Measurements from ENCODE around the gene CDR2.
A peak's percentile ranks its signal among the peaks of the same experiment; 100 is the strongest.
"Not testable (repeated sequence)": the region's sequence is repeated elsewhere in the genome, so short reads cannot be mapped to it uniquely, and the experiment has no call there.

CDR2 gene

DNA sequence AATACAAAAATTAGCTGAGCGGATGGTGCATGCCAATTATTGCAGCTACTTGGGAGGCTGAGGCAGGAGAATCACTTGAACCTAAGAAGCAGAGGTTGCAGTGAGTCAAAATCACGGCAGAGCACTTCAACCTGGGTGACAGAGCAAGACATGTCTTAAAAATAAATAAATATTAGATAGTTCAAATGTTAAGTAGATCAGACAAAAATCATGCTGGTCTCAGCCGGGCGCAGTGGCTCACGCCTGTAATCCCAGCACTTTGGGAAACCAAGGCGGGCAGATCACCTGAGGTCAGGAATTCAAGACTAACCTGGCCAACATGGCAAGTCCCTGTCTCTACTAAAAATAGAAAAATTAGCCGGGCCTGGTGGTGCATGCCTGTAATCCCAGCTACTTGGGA is 73.0 kb downstream of the CDR2 start:
- not testable (repeated sequence) for DNase-seq

DNA sequence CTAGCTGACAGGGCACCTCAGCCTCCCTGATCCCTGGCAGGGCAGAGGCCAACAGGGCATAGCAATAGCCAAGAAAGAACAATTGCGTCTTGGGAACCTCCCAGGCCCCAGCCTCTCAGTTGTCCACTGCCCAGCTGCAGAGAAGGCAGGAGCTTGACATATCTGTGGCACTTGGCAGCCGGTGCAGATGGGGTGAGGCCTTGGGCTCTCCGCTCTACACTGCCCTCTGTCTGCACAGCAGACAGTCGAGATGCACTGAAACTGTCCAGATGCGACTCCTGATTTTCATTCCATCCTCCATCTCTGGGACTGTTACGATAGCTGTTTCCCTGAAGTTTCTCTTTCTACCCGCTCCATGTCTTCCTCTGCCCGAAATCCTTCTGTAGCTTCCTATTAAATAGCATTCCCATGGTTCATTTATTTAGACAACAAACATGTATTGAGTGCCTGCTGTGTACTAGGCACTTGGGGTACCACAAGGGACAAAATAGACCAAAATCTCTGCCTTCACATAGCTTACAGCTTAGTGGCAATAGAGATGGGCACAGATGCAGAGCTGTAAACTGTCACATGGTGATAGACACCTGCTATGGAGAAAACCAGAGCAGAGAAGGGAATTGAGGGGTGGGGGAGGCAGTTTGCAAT is 73.9 kb downstream of the CDR2 start:
- DNase-seq, result peak; percentile 50

DNA sequence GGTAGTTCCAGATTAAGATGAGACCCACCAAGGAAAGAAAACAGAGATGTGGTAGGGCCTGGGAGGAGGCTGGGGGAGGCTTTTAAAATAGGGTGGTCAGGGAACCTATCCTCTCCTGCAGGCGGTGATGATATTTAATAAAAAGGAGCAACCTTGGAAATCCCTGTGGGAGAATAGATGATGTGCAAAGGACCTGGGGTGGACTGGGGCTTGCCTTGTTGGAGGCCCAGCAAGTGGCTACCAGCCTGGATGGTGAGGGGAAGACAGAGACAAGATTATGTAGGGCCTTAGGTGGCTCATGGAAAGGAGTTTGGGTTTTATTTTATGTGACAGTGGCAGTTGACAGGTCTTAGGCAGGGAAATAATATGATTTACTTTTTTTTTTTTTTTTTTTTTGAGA is 75.4 kb downstream of the CDR2 start:
- no peak for DNase-seq

DNA sequence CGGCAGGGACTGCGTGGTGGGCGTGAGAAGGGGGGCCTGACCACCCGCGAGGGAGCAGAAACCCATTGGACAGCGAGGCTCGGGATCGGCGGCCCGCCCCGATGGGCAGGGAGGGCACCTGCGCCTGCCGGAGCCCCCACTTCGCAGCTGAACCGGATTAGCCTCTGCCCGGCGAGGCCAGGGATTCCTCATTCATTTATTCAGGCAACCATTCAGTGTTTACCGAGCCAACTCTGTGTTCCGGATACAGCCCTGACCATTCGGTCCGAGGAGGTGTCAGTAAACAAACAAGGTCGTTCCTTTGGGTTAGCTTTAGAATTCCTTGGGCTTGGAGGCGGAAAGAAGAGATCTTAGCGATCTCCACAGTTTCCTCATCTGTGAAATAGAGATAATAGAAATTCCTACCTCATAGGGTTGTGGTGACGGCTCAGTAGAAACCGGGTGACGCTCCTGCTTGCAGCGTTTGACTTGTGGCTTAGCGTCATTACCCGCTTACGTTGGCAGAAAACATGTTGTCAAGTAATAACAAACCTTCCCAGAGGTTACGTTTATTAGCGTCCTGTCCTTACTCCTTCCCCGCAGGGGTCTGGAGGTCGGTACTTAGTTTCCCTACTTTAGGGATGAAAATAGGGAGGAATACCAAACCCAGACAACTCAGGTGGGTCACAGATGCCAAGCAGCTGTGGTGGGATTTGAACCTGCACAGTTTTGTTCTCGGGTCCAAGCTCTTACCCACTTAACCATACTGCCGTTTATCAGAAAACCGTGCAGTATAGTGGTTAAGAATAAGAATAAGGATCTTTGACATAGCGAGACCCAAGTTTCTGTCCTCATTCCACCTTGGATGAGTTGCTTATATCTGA is 76.3 kb downstream of the CDR2 start:
- DNase-seq, result peak; percentile 79

DNA sequence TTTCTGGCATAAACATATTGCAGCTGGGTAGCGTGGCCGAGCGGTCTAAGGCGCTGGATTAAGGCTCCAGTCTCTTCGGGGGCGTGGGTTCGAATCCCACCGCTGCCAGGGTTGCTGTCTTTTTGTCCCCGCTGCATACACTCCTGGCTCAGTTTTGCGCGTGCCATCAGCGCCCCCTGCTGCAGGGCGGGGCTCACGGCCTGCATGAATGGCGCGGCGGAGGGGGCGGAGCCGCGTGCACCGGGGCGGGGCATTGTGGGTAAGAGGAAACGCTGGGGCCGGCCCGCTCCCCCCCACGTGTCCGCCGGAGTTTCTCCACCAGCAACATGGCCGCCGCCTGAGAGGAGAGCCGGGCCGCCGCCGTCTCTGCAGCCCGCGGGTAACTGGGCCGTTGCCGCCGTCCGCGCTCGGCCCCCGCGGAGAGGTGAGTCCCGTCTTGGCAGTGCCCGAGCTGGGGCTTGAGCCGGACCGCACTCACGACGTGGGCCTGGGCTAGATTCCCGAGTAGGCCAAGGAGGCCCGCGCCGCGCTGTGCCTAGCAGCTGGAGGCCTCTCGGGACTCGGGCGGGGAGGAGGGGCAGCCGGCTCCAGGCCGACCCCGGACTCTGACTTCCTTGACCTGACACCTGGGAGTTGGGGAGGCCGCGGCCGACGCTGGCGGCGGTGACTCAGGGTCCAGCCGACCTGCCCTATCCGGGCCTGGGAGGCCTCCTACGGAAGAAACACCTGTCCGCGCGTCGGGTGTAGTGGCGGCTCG is 77.1 kb downstream of the CDR2 start, which contains the start of gene POLR3E:
Gene POLR3E (plus strand): TSS at position 296 of the 757 bp plus-strand sequence. CDS start 5,560 bp downstream, outside the sequence.
- DNase-seq, result peak; percentile 100

- DNase-seq, result no peak
These were observed 78.0 kb downstream of the CDR2 start for GRCh38 chr16:22296225-22297113.
